NK-92 treated with Interleukin-12 subunit alpha and Interleukin-12 subunit beta, amount 100 ng/mL, for 24 hours (cell line): ENCODE results near the gene PCARE.

Experiments
- DNase-seq: peaks from one replicate; lab custom pipeline; 2025; lab: John Stamatoyannopoulos, UW

The PCARE gene

GRCh38 chr2:29035016-29035745 is 39.1 kb downstream of the PCARE start:
- DNase-seq, result no peak

- no peak for DNase-seq
Measured at GRCh38 chr2:29033656-29034055, 40.7 kb downstream of the PCARE start.

GRCh38 chr2:29033172-29033571 is 41.2 kb downstream of the PCARE start:
- DNase-seq, result no peak

- no peak for DNase-seq
Measured at GRCh38 chr2:29032189-29032588, 42.1 kb downstream of the PCARE start.

- DNase-seq, result no peak
Measured at GRCh38 chr2:29031046-29031445, 43.3 kb downstream of the PCARE start.

- DNase-seq, result no peak
Measured at GRCh38 chr2:29025711-29026110, 48.6 kb downstream of the PCARE start.

- DNase-seq, result no peak
Measured at GRCh38 chr2:29024882-29025430, 49.4 kb downstream of the PCARE start.

- no peak for DNase-seq
Measured at GRCh38 chr2:29023188-29023587, 51.1 kb downstream of the PCARE start.

GRCh38 chr2:29022679-29023078 is 51.6 kb downstream of the PCARE start:
- no peak for DNase-seq

GRCh38 chr2:29021886-29022285 is 52.4 kb downstream of the PCARE start:
- no peak for DNase-seq

GRCh38 chr2:29017716-29018435 is 56.4 kb downstream of the PCARE start:
- no peak for DNase-seq

- no peak for DNase-seq
Measured at GRCh38 chr2:29016504-29016903, 57.8 kb downstream of the PCARE start.

GRCh38 chr2:29015701-29016470 is 58.4 kb downstream of the PCARE start:
- DNase-seq, result no peak

GRCh38 chr2:29014811-29015421 is 59.4 kb downstream of the PCARE start:
- DNase-seq, result peak; percentile 74

- DNase-seq, result peak; percentile 40
Measured at GRCh38 chr2:29014331-29014730, 60.0 kb downstream of the PCARE start.

- peak; percentile 38 for DNase-seq
Measured at GRCh38 chr2:29013057-29013780, 61.1 kb downstream of the PCARE start.

- DNase-seq, result peak; percentile 86
Measured at GRCh38 chr2:29012211-29012681, 62.1 kb downstream of the PCARE start.
